Esophagus squamous epithelium (tissue), 4 donors: Measurements from ENCODE around the gene MCUR1.

Experiments used
- POLR2A ChIP-seq, 4 donors: fragments of 450-650 bp; IDR thresholded peaks; one replicate each; pipeline ENCODE4 v1.6.1; 2017; ENCODE audit warnings: antibody characterized with exemption in 4 of 4, mild to moderate bottlenecking in 4 of 4, moderate library complexity in 3 of 4
- TF ChIP-seq, protein P1 (sequence below), 6 experiments: fragments of 450-650 bp in 4 of 6; fragments of 200-600 bp in 2 of 6; sonication (generic) in 2 of 6; IDR thresholded peaks; one replicate each; pipeline ENCODE4 v1.5.1; 2016 to 2019; ENCODE audit warnings: antibody characterized with exemption in 6 of 6, mild to moderate bottlenecking in 4 of 6, moderate library complexity in 4 of 6

GRCh38 chr6:13788820-13789219 is 25.5 kb downstream of the MCUR1 start:
- TF ChIP-seq, protein P1, sequence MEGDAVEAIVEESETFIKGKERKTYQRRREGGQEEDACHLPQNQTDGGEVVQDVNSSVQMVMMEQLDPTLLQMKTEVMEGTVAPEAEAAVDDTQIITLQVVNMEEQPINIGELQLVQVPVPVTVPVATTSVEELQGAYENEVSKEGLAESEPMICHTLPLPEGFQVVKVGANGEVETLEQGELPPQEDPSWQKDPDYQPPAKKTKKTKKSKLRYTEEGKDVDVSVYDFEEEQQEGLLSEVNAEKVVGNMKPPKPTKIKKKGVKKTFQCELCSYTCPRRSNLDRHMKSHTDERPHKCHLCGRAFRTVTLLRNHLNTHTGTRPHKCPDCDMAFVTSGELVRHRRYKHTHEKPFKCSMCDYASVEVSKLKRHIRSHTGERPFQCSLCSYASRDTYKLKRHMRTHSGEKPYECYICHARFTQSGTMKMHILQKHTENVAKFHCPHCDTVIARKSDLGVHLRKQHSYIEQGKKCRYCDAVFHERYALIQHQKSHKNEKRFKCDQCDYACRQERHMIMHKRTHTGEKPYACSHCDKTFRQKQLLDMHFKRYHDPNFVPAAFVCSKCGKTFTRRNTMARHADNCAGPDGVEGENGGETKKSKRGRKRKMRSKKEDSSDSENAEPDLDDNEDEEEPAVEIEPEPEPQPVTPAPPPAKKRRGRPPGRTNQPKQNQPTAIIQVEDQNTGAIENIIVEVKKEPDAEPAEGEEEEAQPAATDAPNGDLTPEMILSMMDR (IDR thresholded peaks at IDR 0.05), result no peak
- TF ChIP-seq POLR2A (IDR thresholded peaks at IDR 0.05), result no peak
